ENCODE results near the gene ZNF609.

The ZNF609 gene

GRCh38 chr15:64456634-64457108 is 3.7 kb upstream of the ZNF609 start:
- H3K4me3 ChIP-seq (ENCODE audit: low read depth, low read length), result no peak overlapping the region
- H3K4me1 ChIP-seq (ENCODE audit: control insufficient read depth, insufficient read depth, low read length), result peaks cover 33% of the 10 kb centered on the region

GRCh38 chr15:64459066-64459781 is 1.2 kb upstream of the ZNF609 start:
- no peak overlapping the region; the same call in 1 of the 2 replicates for H3K4me3 ChIP-seq (ENCODE audit: low read depth, low read length)
- H3K27ac ChIP-seq (ENCODE audit: low read depth, low read length), result no peak overlapping the region
- peaks cover 40% of the 10 kb centered on the region for H3K4me1 ChIP-seq (ENCODE audit: control insufficient read depth, insufficient read depth, low read length)
- H3K36me3 ChIP-seq (ENCODE audit: control insufficient read depth, insufficient read depth, low read length), result 0 out of 2 replicates have a peak, but pooled peaks cover 3% of the 10 kb centered on the region
- H3K9me3 ChIP-seq (ENCODE audit: control insufficient read depth, insufficient read depth, low read depth, low read length), result no peaks in the 10 kb centered on the region
- no peaks in the 10 kb centered on the region for H3K27me3 ChIP-seq (ENCODE audit: control insufficient read depth, insufficient read depth, low read length)
- no peak overlapping the region for H3K9ac ChIP-seq (ENCODE audit: low read length)

More at GRCh38 chr15:64456634-64457108, 3.7 kb upstream of the ZNF609 start:
- no peaks in the 10 kb centered on the region for H3K27me3 ChIP-seq (ENCODE audit: control insufficient read depth, insufficient read depth, low read length)
- H3K9ac ChIP-seq (ENCODE audit: low read length), result no peak overlapping the region
- no peaks in the 10 kb centered on the region for H3K9me3 ChIP-seq (ENCODE audit: control insufficient read depth, insufficient read depth, low read depth, low read length)
- H3K36me3 ChIP-seq (ENCODE audit: control insufficient read depth, insufficient read depth, low read length), result 0 out of 2 replicates have a peak, but pooled peaks cover 3% of the 10 kb centered on the region
- no peak overlapping the region for H3K27ac ChIP-seq (ENCODE audit: low read depth, low read length)

GRCh38 chr15:64460724-64461720 is 644 bp downstream of the ZNF609 start:
- Histone ChIP-seq H3K36me3 (ENCODE audit: control insufficient read depth, insufficient read depth, low read length) (0 out of 2 replicates have a peak, but pooled peaks cover 1% of the 10 kb centered on the region), H3K9me3 (ENCODE audit: control insufficient read depth, insufficient read depth, low read depth, low read length) (no peaks in the 10 kb centered on the region), H3K4me1 (ENCODE audit: control insufficient read depth, insufficient read depth, low read length) (peaks cover 38% of the 10 kb centered on the region), H3K9ac (ENCODE audit: low read length) (peak overlapping the region; percentile 77), H3K4me3 (ENCODE audit: low read depth, low read length) (peak overlapping the region; percentile 74), H3K27ac (ENCODE audit: low read depth, low read length) (peak overlapping the region; percentile 57), H3K27me3 (ENCODE audit: control insufficient read depth, insufficient read depth, low read length) (no peaks in the 10 kb centered on the region)

- no peaks in the 10 kb centered on the region for H3K27me3 ChIP-seq (ENCODE audit: control insufficient read depth, insufficient read depth, low read length)
- no peaks in the 10 kb centered on the region for H3K9me3 ChIP-seq (ENCODE audit: control insufficient read depth, insufficient read depth, low read depth, low read length)
- H3K4me1 ChIP-seq (ENCODE audit: control insufficient read depth, insufficient read depth, low read length), result peaks cover 42% of the 10 kb centered on the region
- peak overlapping the region; percentile 77 for H3K9ac ChIP-seq (ENCODE audit: low read length)
- H3K27ac ChIP-seq (ENCODE audit: low read depth, low read length), result peak overlapping the region; percentile 57
- no peaks in the 10 kb centered on the region for H3K36me3 ChIP-seq (ENCODE audit: control insufficient read depth, insufficient read depth, low read length)
- peak overlapping the region; percentile 74 for H3K4me3 ChIP-seq (ENCODE audit: low read depth, low read length)
Measured at GRCh38 chr15:64461721-64462162, 1.4 kb downstream of the ZNF609 start.

- Histone ChIP-seq H3K36me3 (ENCODE audit: control insufficient read depth, insufficient read depth, low read length) (no peaks in the 10 kb centered on the region), H3K9ac (ENCODE audit: low read length) (no peak overlapping the region), H3K9me3 (ENCODE audit: control insufficient read depth, insufficient read depth, low read depth, low read length) (no peaks in the 10 kb centered on the region), H3K27me3 (ENCODE audit: control insufficient read depth, insufficient read depth, low read length) (no peaks in the 10 kb centered on the region), H3K4me3 (ENCODE audit: low read depth, low read length) (peak overlapping the region; percentile 74; the same call in 1 of the 2 replicates), H3K4me1 (ENCODE audit: control insufficient read depth, insufficient read depth, low read length) (peaks cover 44% of the 10 kb centered on the region), H3K27ac (ENCODE audit: low read depth, low read length) (no peak overlapping the region)
Measured at GRCh38 chr15:64462492-64462891, 2.1 kb downstream of the ZNF609 start.

- Histone ChIP-seq H3K27ac (ENCODE audit: low read depth, low read length) (no peak overlapping the region), H3K4me3 (ENCODE audit: low read depth, low read length) (no peak overlapping the region), H3K27me3 (ENCODE audit: control insufficient read depth, insufficient read depth, low read length) (no peaks in the 10 kb centered on the region), H3K36me3 (ENCODE audit: control insufficient read depth, insufficient read depth, low read length) (no peaks in the 10 kb centered on the region; the same call in 1 of the 2 replicates), H3K9me3 (ENCODE audit: control insufficient read depth, insufficient read depth, low read depth, low read length) (no peaks in the 10 kb centered on the region), H3K4me1 (ENCODE audit: control insufficient read depth, insufficient read depth, low read length) (peaks cover 37% of the 10 kb centered on the region), H3K9ac (ENCODE audit: low read length) (no peak overlapping the region)
Measured at GRCh38 chr15:64464276-64465005, 4.1 kb downstream of the ZNF609 start.

GRCh38 chr15:64466408-64467141 is 6.2 kb downstream of the ZNF609 start:
- Histone ChIP-seq H3K9ac (ENCODE audit: low read length) (no peak overlapping the region), H3K27me3 (ENCODE audit: control insufficient read depth, insufficient read depth, low read length) (no peaks in the 10 kb centered on the region), H3K27ac (ENCODE audit: low read depth, low read length) (no peak overlapping the region), H3K4me3 (ENCODE audit: low read depth, low read length) (no peak overlapping the region), H3K36me3 (ENCODE audit: control insufficient read depth, insufficient read depth, low read length) (no peaks in the 10 kb centered on the region; the same call in 1 of the 2 replicates), H3K4me1 (ENCODE audit: control insufficient read depth, insufficient read depth, low read length) (peaks cover 31% of the 10 kb centered on the region), H3K9me3 (ENCODE audit: control insufficient read depth, insufficient read depth, low read depth, low read length) (no peaks in the 10 kb centered on the region)

GRCh38 chr15:64472161-64472560 is 11.8 kb downstream of the ZNF609 start:
- Histone ChIP-seq H3K27ac (ENCODE audit: low read depth, low read length) (no peak overlapping the region), H3K4me3 (ENCODE audit: low read depth, low read length) (no peak overlapping the region), H3K27me3 (ENCODE audit: control insufficient read depth, insufficient read depth, low read length) (no peaks in the 10 kb centered on the region), H3K4me1 (ENCODE audit: control insufficient read depth, insufficient read depth, low read length) (peaks cover 7% of the 10 kb centered on the region; the same call in 1 of the 2 replicates), H3K9ac (ENCODE audit: low read length) (no peak overlapping the region), H3K36me3 (ENCODE audit: control insufficient read depth, insufficient read depth, low read length) (peaks cover 4% of the 10 kb centered on the region), H3K9me3 (ENCODE audit: control insufficient read depth, insufficient read depth, low read depth, low read length) (no peaks in the 10 kb centered on the region)

- H3K36me3 ChIP-seq (ENCODE audit: control insufficient read depth, insufficient read depth, low read length), result peaks cover 7% of the 10 kb centered on the region
Measured at GRCh38 chr15:64474846-64475245, 14.5 kb downstream of the ZNF609 start.

GRCh38 chr15:64476550-64476949 is 16.2 kb downstream of the ZNF609 start:
- H3K36me3 ChIP-seq (ENCODE audit: control insufficient read depth, insufficient read depth, low read length), result peaks cover 7% of the 10 kb centered on the region
- no peak overlapping the region for H3K9ac ChIP-seq (ENCODE audit: low read length)
- no peaks in the 10 kb centered on the region for H3K9me3 ChIP-seq (ENCODE audit: control insufficient read depth, insufficient read depth, low read depth, low read length)
- no peak overlapping the region for H3K27ac ChIP-seq (ENCODE audit: low read depth, low read length)
- H3K27me3 ChIP-seq (ENCODE audit: control insufficient read depth, insufficient read depth, low read length), result no peaks in the 10 kb centered on the region
- H3K4me3 ChIP-seq (ENCODE audit: low read depth, low read length), result no peak overlapping the region
- peaks cover 7% of the 10 kb centered on the region; the same call in 1 of the 2 replicates for H3K4me1 ChIP-seq (ENCODE audit: control insufficient read depth, insufficient read depth, low read length)

More at GRCh38 chr15:64474846-64475245, 14.5 kb downstream of the ZNF609 start:
- Histone ChIP-seq H3K4me3 (ENCODE audit: low read depth, low read length) (no peak overlapping the region), H3K27ac (ENCODE audit: low read depth, low read length) (no peak overlapping the region), H3K9me3 (ENCODE audit: control insufficient read depth, insufficient read depth, low read depth, low read length) (no peaks in the 10 kb centered on the region), H3K9ac (ENCODE audit: low read length) (no peak overlapping the region), H3K27me3 (ENCODE audit: control insufficient read depth, insufficient read depth, low read length) (no peaks in the 10 kb centered on the region), H3K4me1 (ENCODE audit: control insufficient read depth, insufficient read depth, low read length) (peaks cover 7% of the 10 kb centered on the region; the same call in 1 of the 2 replicates)

All from HUES6 (cell line).